GM19025 (cell line): ENCODE measurements around the gene DDX17.

Experiments
- ATAC-seq: cut with Tn5 transposase; IDR thresholded peaks from one replicate; pipeline ENCODE4 v1.9.1; 2021; ENCODE audit warnings: mild to moderate bottlenecking, low read depth, moderate library complexity; ENCODE audit not compliant: unreplicated experiment

DDX17 gene

GRCh38 chr22:38467904-38468442 lies 38.1 kb downstream of the DDX17 start, which contains the start of gene KDELR3:
Gene KDELR3, plus strand, starts transcription at chr22:38468096. Its CDS starts 138 bp downstream, at chr22:38468234.
- ATAC-seq = no peak

- ATAC-seq = no peak
These were observed 38.6 kb downstream of the DDX17 start for GRCh38 chr22:38467438-38467903.

- no peak for ATAC-seq
These were observed 40.2 kb downstream of the DDX17 start for GRCh38 chr22:38465673-38466490.

- no peak for ATAC-seq
These were observed 41.0 kb downstream of the DDX17 start for GRCh38 chr22:38464992-38465672.

- no peak for ATAC-seq
These were observed 42.9 kb downstream of the DDX17 start for GRCh38 chr22:38462960-38463784.

- ATAC-seq = no peak
These were observed 44.6 kb downstream of the DDX17 start for GRCh38 chr22:38461414-38462081.

- ATAC-seq = no peak
These were observed 45.1 kb downstream of the DDX17 start for GRCh38 chr22:38461057-38461413.

GRCh38 chr22:38460426-38460840 lies 45.7 kb downstream of the DDX17 start:
- ATAC-seq = no peak

GRCh38 chr22:38456841-38457699 lies 49.0 kb downstream of the DDX17 start:
- ATAC-seq = no peak

- ATAC-seq = no peak
These were observed 49.8 kb downstream of the DDX17 start for GRCh38 chr22:38456272-38456835.

- ATAC-seq = no peak
These were observed 50.4 kb downstream of the DDX17 start for GRCh38 chr22:38455530-38456271.

- no peak for ATAC-seq
These were observed 51.0 kb downstream of the DDX17 start, which contains the start of gene KCNJ4 for GRCh38 chr22:38455076-38455529. Gene KCNJ4, minus strand, starts transcription at chr22:38455199. Its CDS starts 27,067 bp downstream, at chr22:38428132.

GRCh38 chr22:38454353-38455075 lies 51.6 kb downstream of the DDX17 start:
- no peak for ATAC-seq

GRCh38 chr22:38453996-38454352 lies 52.1 kb downstream of the DDX17 start:
- no peak for ATAC-seq

- no peak for ATAC-seq
These were observed 52.9 kb downstream of the DDX17 start for GRCh38 chr22:38453066-38453672.

GRCh38 chr22:38452373-38453065 lies 53.6 kb downstream of the DDX17 start:
- ATAC-seq = no peak
